Measurements from ENCODE around the gene OR8J3.
"Not testable (repeated sequence)": the region's sequence is repeated elsewhere in the genome, so short reads cannot be mapped to it uniquely, and the experiment has no call there.

The OR8J3 gene

DNA sequence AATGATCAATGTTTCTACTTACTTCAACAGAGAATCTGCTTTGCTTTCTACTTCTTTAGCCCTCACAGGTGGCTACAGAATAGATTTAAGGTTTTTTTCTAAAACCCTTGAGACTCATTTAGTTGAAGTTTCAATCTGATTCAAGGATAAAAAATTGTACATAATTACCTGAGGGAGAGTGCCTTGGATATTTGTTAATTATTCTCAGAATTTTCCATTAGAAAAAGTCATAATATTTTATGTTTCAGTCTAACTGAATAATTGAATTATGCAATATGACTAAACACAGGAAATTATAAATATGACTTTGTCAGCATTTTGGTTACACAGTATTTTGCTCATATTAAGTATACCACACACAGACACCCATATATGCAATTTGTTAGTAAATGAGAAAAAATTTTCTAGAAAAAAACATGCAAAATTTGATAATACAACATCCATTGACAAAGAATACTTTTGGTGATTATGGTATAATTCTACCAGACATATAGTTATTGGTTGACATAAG is at the start of gene OR8J3:
Gene OR8J3 (minus strand): TSS at position 51 of the 511 bp plus-strand sequence. CDS start 2,483 bp downstream, outside the sequence.
- DNase-seq: no peak

GRCh38 chr11:56188602-56189001 is 48.6 kb upstream of the OR8J3 start:
- no peak for DNase-seq

DNA sequence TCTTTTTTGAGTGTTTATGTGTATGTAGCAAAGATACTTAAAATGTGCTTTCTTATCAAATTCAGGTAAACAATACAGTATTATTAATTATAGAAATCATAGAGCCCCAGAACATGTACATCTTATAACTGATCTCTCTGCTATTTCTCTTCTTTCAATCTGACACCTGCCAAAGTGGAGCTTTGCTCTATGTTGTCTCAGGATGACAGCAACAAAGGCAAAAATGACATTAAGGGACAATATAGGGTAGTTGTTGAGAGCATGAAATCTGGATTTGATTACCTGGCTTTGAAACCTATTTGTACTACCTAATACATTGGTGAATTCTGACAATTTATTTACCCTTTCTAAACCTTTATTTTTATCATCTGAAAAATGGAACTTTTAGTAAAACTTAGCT is 43.5 kb upstream of the OR8J3 start:
- no peak for DNase-seq

- no peak for DNase-seq
Observed at GRCh38 chr11:56176318-56176717, 36.3 kb upstream of the OR8J3 start, which contains the start of gene OR5J2. OR5J2 (plus strand) TSS chr11:56176618; CDS start chr11:56176618, 0 bp downstream.

DNA sequence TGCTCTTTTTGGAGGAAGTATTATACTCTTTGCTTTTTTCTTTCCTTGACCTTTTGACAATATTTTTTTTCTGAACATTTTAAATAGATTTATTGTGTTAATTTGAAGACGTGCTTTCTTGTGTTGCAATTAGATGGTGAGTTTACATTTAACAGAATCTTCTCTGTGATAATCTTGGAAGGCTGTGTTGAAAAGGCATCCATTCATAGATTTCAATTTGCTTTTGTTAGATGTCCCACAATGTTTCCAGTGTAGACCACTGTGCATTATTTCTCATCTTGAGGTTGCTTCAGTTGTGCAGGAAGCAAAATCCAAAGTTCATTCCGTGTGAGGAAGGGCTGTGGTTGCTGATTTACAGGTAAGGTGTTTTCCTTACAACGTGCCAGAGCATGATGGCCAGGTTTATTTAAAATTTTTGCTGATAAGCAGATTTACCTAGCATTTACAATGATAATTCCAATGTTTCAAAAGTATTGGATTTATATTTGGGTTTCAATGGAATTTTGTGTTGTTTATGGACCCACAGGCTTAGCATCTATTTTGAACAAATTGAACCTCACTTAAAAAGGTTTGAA is 32.3 kb upstream of the OR8J3 start:
- DNase-seq: no peak

GRCh38 chr11:56163804-56164203 is 23.8 kb upstream of the OR8J3 start:
- no peak for DNase-seq

DNA sequence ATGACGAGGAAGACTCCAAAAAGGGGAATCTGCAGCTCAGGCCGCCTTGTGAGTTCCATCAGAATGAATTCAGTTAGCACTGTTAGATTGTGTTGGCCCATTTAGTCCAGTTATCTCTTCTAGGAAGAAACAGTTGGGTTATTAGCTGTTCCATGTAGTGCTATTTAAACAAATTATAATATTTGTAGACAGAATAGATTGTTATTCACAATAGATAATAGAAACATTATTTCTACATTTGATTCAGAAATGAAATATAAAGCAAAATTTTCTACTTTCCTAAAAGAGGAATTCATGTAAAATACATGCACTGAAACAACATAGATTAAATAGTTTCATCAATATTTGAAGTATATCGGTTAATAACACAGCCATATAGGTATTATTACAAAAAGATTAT is 20.2 kb upstream of the OR8J3 start, which contains the start of gene OR8K5:
Gene OR8K5 (minus strand): TSS at position 101 of the 400 bp plus-strand sequence. CDS start 0 bp downstream, at position 101.
- DNase-seq: no peak

DNA sequence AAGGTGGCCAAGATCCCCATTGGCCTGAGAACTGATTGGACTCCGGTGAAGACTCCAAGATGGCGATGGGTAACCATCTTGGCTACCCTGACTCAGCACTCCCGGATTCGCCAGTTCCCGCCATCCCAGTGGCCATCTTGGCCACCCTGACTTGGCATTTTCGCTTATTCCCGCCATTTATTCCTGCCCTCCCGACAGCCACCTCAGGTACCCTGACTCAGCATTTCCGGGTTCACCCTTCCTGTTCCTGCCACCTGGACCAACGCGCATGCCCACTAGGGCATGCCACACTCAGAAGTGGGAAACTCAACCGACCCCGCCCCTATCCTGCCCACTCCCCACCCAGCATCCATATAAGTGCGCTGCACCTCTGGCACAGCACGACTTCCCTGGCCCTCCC is 12.3 kb upstream of the OR8J3 start:
- no peak for DNase-seq

DNA sequence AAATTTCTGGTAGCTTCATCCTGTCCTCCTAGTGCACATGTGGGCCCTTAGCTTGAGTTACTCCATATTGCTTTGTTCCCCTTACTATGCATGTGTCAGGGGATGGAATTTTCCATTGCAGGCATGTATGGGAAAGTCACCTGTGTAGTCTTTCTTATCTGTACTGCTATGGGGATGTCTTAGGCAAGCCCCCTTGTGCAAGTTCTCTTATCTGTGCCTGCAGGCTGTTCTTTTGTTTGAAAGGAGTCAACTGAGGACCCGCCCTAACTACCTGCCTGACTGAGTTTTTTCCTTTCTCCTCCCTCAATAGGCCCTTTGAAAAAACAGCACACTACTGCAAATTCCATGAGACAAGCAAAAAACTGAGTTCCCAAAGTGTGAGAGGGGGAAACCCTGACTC is 11.4 kb upstream of the OR8J3 start:
- no peak for DNase-seq

- DNase-seq: not testable (repeated sequence)
Observed at GRCh38 chr11:56143681-56144080, 3.7 kb upstream of the OR8J3 start.

- DNase-seq: no peak
Observed at GRCh38 chr11:56122073-56122472, 17.9 kb downstream of the OR8J3 start, which contains the start of gene OR8H3. OR8H3 (plus strand) TSS chr11:56122373; CDS start chr11:56122373, 0 bp downstream.

- no peak for DNase-seq
Observed at GRCh38 chr11:56103210-56103737, 36.7 kb downstream of the OR8J3 start, which contains the start of gene OR8H2. OR8H2 (plus strand) TSS chr11:56103687; CDS start chr11:56105043, 1,356 bp downstream.

GRCh38 chr11:56093008-56093407 is 47.0 kb downstream of the OR8J3 start, which contains the start of gene OR8I2:
OR8I2 (plus strand) TSS chr11:56093308; CDS start chr11:56093308, 0 bp downstream.
- no peak for DNase-seq

- DNase-seq: no peak
Observed at GRCh38 chr11:56089697-56090096, 50.3 kb downstream of the OR8J3 start.
